H9 (cell line): Measurements from ENCODE around the gene GPC3. TPM values are rescaled to one million over a fixed set of nuclear protein-coding genes. Genes with fewer than 3 reads are reported as not detected.

ENCODE experiments used
- DNase-seq: peaks from one replicate; pipeline ENCODE4 v3.0.0-alpha.2; 2017
- H2AFZ ChIP-seq: one replicate; pipeline ENCODE4 v1.6.1; 2013; ENCODE audit warnings: mild to moderate bottlenecking, low read length, control low read depth, moderate library complexity
- H2AK5ac ChIP-seq: 2 replicates; pipeline ENCODE4 v1.6.1; 2013; ENCODE audit warnings: low read length, control low read depth, mixed read lengths; ENCODE audit not compliant: insufficient read length
- H2BK120ac ChIP-seq: one replicate; pipeline ENCODE4 v1.6.1; 2013; ENCODE audit warnings: low read depth, mild to moderate bottlenecking, low read length, control low read depth, inconsistent platforms; ENCODE audit not compliant: poor library complexity, severe bottlenecking
- H2BK12ac ChIP-seq: 2 replicates; pipeline ENCODE4 v1.6.1; 2013; ENCODE audit warnings: low read length, control low read depth, mixed read lengths, low read depth; ENCODE audit not compliant: insufficient read length
- H2BK15ac ChIP-seq: 2 replicates; pipeline ENCODE4 v1.6.1; 2013; ENCODE audit warnings: low read depth, low read length, control low read depth
- H2BK20ac ChIP-seq: one replicate; pipeline ENCODE4 v1.6.1; 2013; ENCODE audit warnings: low read depth, mild to moderate bottlenecking, low read length, control low read depth, inconsistent platforms; ENCODE audit not compliant: poor library complexity, severe bottlenecking
- H2BK5ac ChIP-seq: 2 replicates; pipeline ENCODE4 v1.6.1; 2013; ENCODE audit warnings: low read length, control low read depth, mixed read lengths; ENCODE audit not compliant: insufficient read length
- H3K14ac ChIP-seq: 2 replicates; pipeline ENCODE4 v1.6.1; 2013; ENCODE audit warnings: low read length, control low read depth; ENCODE audit not compliant: insufficient read depth
- H3K18ac ChIP-seq: 2 replicates; pipeline ENCODE4 v1.6.1; 2013; ENCODE audit warnings: low read depth, mild to moderate bottlenecking, mixed read lengths, low read length, control low read depth; ENCODE audit not compliant: insufficient read length
- H3K23ac ChIP-seq: 2 replicates; pipeline ENCODE4 v1.6.1; 2013; ENCODE audit warnings: low read length, control low read depth, mixed read lengths, low read depth; ENCODE audit not compliant: insufficient read length
- H3K23me2 ChIP-seq: 2 replicates; pipeline ENCODE4 v1.6.1; 2013; ENCODE audit warnings: low read depth, mild to moderate bottlenecking, mixed read lengths, low read length, control low read depth; ENCODE audit not compliant: insufficient read length, poor library complexity, severe bottlenecking
- H3K27ac ChIP-seq: 2 replicates; pipeline ENCODE4 v1.5.1; 2013; ENCODE audit warnings: low read length, control low read depth, mixed read lengths, low read depth; ENCODE audit not compliant: insufficient read length
- H3K27me3 ChIP-seq: 2 replicates; pipeline ENCODE4 v1.6.1; 2013; ENCODE audit warnings: low read length, control low read depth, inconsistent platforms; ENCODE audit not compliant: insufficient read depth
- H3K4ac ChIP-seq: 2 replicates; pipeline ENCODE4 v1.6.1; 2013; ENCODE audit warnings: low read depth, mild to moderate bottlenecking, control low read depth, inconsistent platforms, low read length, moderate library complexity
- H3K4me1 ChIP-seq: 2 replicates; pipeline ENCODE4 v1.6.1; 2013; ENCODE audit warnings: low read length, control low read depth, inconsistent platforms; ENCODE audit not compliant: insufficient read depth
- H3K4me2 ChIP-seq: 2 replicates; pipeline ENCODE4 v1.6.1; 2013; ENCODE audit warnings: low read length, control low read depth, mixed read lengths; ENCODE audit not compliant: insufficient read length, insufficient read depth
- H3K56ac ChIP-seq: 2 replicates; pipeline ENCODE4 v1.6.1; 2013; ENCODE audit warnings: low read depth, mild to moderate bottlenecking, mixed read lengths, low read length, control low read depth; ENCODE audit not compliant: insufficient read length
- H3K79me1 ChIP-seq: 2 replicates; pipeline ENCODE4 v1.6.1; 2013; ENCODE audit warnings: low read depth, mild to moderate bottlenecking, moderate library complexity, low read length, control low read depth, inconsistent platforms; ENCODE audit not compliant: insufficient read depth, poor library complexity, severe bottlenecking
- H3K79me2 ChIP-seq: 2 replicates; pipeline ENCODE4 v1.6.1; 2013; ENCODE audit warnings: low read length, control low read depth, inconsistent platforms; ENCODE audit not compliant: insufficient read depth
- H3K9ac ChIP-seq: 2 replicates; pipeline ENCODE4 v1.6.1; 2013; ENCODE audit warnings: low read length, control low read depth, mixed read lengths; ENCODE audit not compliant: insufficient read length; ENCODE audit errors: extremely low read depth
- H3K9me3 ChIP-seq: one replicate; pipeline ENCODE4 v1.6.1; 2013; ENCODE audit warnings: low read depth, low read length, inconsistent platforms; ENCODE audit not compliant: control insufficient read depth
- H3T11ph ChIP-seq: one replicate; pipeline ENCODE4 v1.6.1; 2013; ENCODE audit warnings: mild to moderate bottlenecking, low read length, control low read depth, inconsistent platforms
- H4K20me1 ChIP-seq: one replicate; pipeline ENCODE4 v1.6.1; 2013; ENCODE audit not compliant: control insufficient read depth, insufficient read length, insufficient read depth
- H4K5ac ChIP-seq: 2 replicates; pipeline ENCODE4 v1.6.1; 2013; ENCODE audit warnings: low read depth, mild to moderate bottlenecking, mixed read lengths, low read length, control low read depth; ENCODE audit not compliant: insufficient read length
- H4K8ac ChIP-seq: replicated peaks from 2 replicates; pipeline ENCODE4 v1.6.1; 2013; ENCODE audit warnings: low read length, control low read depth, mixed read lengths, low read depth; ENCODE audit not compliant: insufficient read length
- H4K91ac ChIP-seq: 2 replicates; pipeline ENCODE4 v1.6.1; 2013; ENCODE audit warnings: low read depth, mild to moderate bottlenecking, moderate library complexity, mixed read lengths, low read length, control low read depth; ENCODE audit not compliant: insufficient read length
- H3K27ac Mint-ChIP-seq, 3 experiments: 2 replicates in 2 of 3; 3 replicates in 1 of 3; pipeline ENCODE4 v1.8.0; 2020 to 2021; ENCODE audit warnings: mixed read lengths in 3 of 3, mild to moderate bottlenecking in 1 of 3, moderate library complexity in 1 of 3
- H3K27me3 Mint-ChIP-seq: 2 replicates; pipeline ENCODE4 v1.8.0; 2021; ENCODE audit warnings: low read depth, mild to moderate bottlenecking, moderate library complexity, mixed read lengths
- H3K36me3 Mint-ChIP-seq, 3 experiments: 2 replicates in 2 of 3; 3 replicates in 1 of 3; pipeline ENCODE4 v1.8.0; 2020 to 2021; ENCODE audit warnings: low read depth in 3 of 3, mixed read lengths in 3 of 3; ENCODE audit not compliant: insufficient read depth in 1 of 3
- H3K4me1 Mint-ChIP-seq, 2 experiments: 2 replicates each; pipeline ENCODE4 v1.8.0; 2020; ENCODE audit warnings: mixed read lengths in 2 of 2
- H3K4me3 Mint-ChIP-seq, 2 experiments: 2 replicates in 1 of 2; 3 replicates in 1 of 2; pipeline ENCODE4 v1.8.0; 2020 to 2021; ENCODE audit warnings: mild to moderate bottlenecking in 2 of 2, mixed read lengths in 2 of 2, moderate library complexity in 1 of 2
- H3K9me3 Mint-ChIP-seq, 2 experiments: 2 replicates in 1 of 2; 3 replicates in 1 of 2; pipeline ENCODE4 v1.8.0; 2020; ENCODE audit warnings: mild to moderate bottlenecking in 2 of 2, mixed read lengths in 2 of 2, moderate library complexity in 1 of 2
- WGBS: extraction: QIAGEN DNeasy Blood & Tissue Kit; methylation state at CpG from one replicate; pipeline ENCODE4 v1.1.7; 2013; ENCODE audit warnings: missing lambda C conversion rate, low lambda C conversion rate, mixed read lengths; ENCODE audit not compliant: insufficient read length; ENCODE audit errors: extremely low coverage; 5-methylcytosine and 5-hydroxymethylcytosine counted together
- total RNA-seq: library from RNA; stranded (reverse); gene quantifications from 2 replicates; pipeline ENCODE4 v1.2.1, GENCODE V29; 2021
- TF ChIP-seq, protein P1 (sequence below): fragments of 200-600 bp; sonication (generic); conservative IDR thresholded peaks from 3 replicates; pipeline ENCODE4 v1.8.0; 2021; ENCODE audit warnings: antibody characterized with exemption, mild to moderate bottlenecking

Gene GPC3
- total RNA-seq, 1 experiment from 2014 or later, result 108 TPM

- no peak overlapping the region for H3K56ac ChIP-seq
- no CpG with 5 or more reads among the region's 3 CpGs for WGBS
- H4K91ac ChIP-seq, result no peak overlapping the region
- no peak for DNase-seq
- no peak overlapping the region for H2AFZ ChIP-seq
- H3K9me3 Mint-ChIP-seq, result no peaks in the 10 kb centered on the region
- no peak overlapping the region for H2BK5ac ChIP-seq
- H3K9me3 ChIP-seq, result no peaks in the 10 kb centered on the region
- H3K4me1 Mint-ChIP-seq, result peaks cover 22 to 26% of the 10 kb centered on the region in 2 experiments
- H4K8ac ChIP-seq, result no peak overlapping the region
- no peak overlapping the region for H3K9ac ChIP-seq
- no peak overlapping the region for H3T11ph ChIP-seq
- H3K4me2 ChIP-seq, result no peak overlapping the region
- H3K27me3 ChIP-seq, result no peaks in the 10 kb centered on the region
- no peaks in the 10 kb centered on the region for H3K79me1 ChIP-seq
- no peak overlapping the region for H2BK20ac ChIP-seq
- no peak overlapping the region for H3K18ac ChIP-seq
- H3K79me2 ChIP-seq, result no peaks in the 10 kb centered on the region
- H2AK5ac ChIP-seq, result no peak overlapping the region
- no peak overlapping the region for H3K14ac ChIP-seq
- H2BK15ac ChIP-seq, result no peak overlapping the region
- TF ChIP-seq, protein P1, sequence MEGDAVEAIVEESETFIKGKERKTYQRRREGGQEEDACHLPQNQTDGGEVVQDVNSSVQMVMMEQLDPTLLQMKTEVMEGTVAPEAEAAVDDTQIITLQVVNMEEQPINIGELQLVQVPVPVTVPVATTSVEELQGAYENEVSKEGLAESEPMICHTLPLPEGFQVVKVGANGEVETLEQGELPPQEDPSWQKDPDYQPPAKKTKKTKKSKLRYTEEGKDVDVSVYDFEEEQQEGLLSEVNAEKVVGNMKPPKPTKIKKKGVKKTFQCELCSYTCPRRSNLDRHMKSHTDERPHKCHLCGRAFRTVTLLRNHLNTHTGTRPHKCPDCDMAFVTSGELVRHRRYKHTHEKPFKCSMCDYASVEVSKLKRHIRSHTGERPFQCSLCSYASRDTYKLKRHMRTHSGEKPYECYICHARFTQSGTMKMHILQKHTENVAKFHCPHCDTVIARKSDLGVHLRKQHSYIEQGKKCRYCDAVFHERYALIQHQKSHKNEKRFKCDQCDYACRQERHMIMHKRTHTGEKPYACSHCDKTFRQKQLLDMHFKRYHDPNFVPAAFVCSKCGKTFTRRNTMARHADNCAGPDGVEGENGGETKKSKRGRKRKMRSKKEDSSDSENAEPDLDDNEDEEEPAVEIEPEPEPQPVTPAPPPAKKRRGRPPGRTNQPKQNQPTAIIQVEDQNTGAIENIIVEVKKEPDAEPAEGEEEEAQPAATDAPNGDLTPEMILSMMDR, result no peak
- no peak overlapping the region for H3K4me3 Mint-ChIP-seq
- no peak overlapping the region for H4K5ac ChIP-seq
- no peak overlapping the region for H3K23ac ChIP-seq
- no peaks in the 10 kb centered on the region for H3K4me1 ChIP-seq
- no peaks in the 10 kb centered on the region for H4K20me1 ChIP-seq
- H2BK120ac ChIP-seq, result no peak overlapping the region
- no peak overlapping the region for H2BK12ac ChIP-seq
- no peaks in the 10 kb centered on the region for H3K23me2 ChIP-seq
- no peak overlapping the region for H3K27ac ChIP-seq
- H3K27ac Mint-ChIP-seq, result no peak overlapping the region
- no peaks in the 10 kb centered on the region for H3K27me3 Mint-ChIP-seq
- 0 out of 7 replicates have a peak, but pooled peaks cover 0 to 4% (median 0%) of the 10 kb centered on the region in 3 experiments for H3K36me3 Mint-ChIP-seq
- H3K4ac ChIP-seq, result no peak overlapping the region
Observed at GRCh38 chrX:133878710-133879109, 106.7 kb downstream of the GPC3 start.
